Breast epithelium (tissue), 4 donors: Measurements from ENCODE around the gene PEDS1. TPM values are rescaled to one million over a fixed set of nuclear protein-coding genes. Genes with fewer than 3 reads are reported as not detected.
A peak's percentile ranks its signal among the peaks of the same experiment; 100 is the strongest.

Source experiments
- DNase-seq, 2 donors: peaks; one replicate each; pipeline ENCODE4 v3.0.0-alpha.2; 2019; ENCODE audit warnings: low spot score in 2 of 2
- H3K27ac ChIP-seq, 2 donors: fragments of 200-600 bp; sonication (generic) in 1 of 2; one replicate each; pipeline ENCODE4 v1.5.1; 2016 to 2019; ENCODE audit warnings: mild to moderate bottlenecking in 1 of 2
- H3K27me3 ChIP-seq, 2 donors: fragments of 200-600 bp; sonication (generic) in 1 of 2; one replicate each; pipeline versions ENCODE4 v1.5.1 to v1.6.0; 2017 to 2019; ENCODE audit warnings: control low read depth in 1 of 2, mild to moderate bottlenecking in 1 of 2
- H3K36me3 ChIP-seq: fragments of 200-600 bp; one replicate; pipeline ENCODE4 v1.5.1; 2019
- H3K4me1 ChIP-seq, 2 donors: fragments of 200-600 bp; sonication (generic); one replicate each; pipeline ENCODE4 v1.5.1; 2016 to 2019; ENCODE audit warnings: control low read depth in 1 of 2
- H3K4me3 ChIP-seq, 3 donors: fragments of 200-600 bp; sonication (generic); 1 replicate in 2 of 3; 2 replicates in 1 of 3; pipeline ENCODE4 v1.5.1; 2016 to 2019; ENCODE audit warnings: mild to moderate bottlenecking in 3 of 3, moderate library complexity in 2 of 3
- H3K9me3 ChIP-seq, 2 donors: fragments of 200-600 bp; sonication (generic) in 1 of 2; one replicate each; pipeline ENCODE4 v1.5.1; 2016 to 2019; ENCODE audit warnings: control low read depth in 1 of 2
- CTCF ChIP-seq, 3 donors: fragments of 450-650 bp; IDR thresholded peaks; one replicate each; pipeline ENCODE4 v1.5.1; 2016 to 2017; ENCODE audit warnings: antibody characterized with exemption in 3 of 3, mild to moderate bottlenecking in 3 of 3, moderate library complexity in 3 of 3
- POLR2A ChIP-seq: fragments of 450-650 bp; IDR thresholded peaks from one replicate; pipeline ENCODE4 v1.6.1; 2016; ENCODE audit warnings: antibody characterized with exemption, mild to moderate bottlenecking, moderate library complexity
- POLR2AphosphoS5 ChIP-seq, 3 donors: sonication (generic); formaldehyde crosslinking; IDR thresholded peaks; one replicate each; pipeline ENCODE4 v1.6.1; 2017; ENCODE audit warnings: antibody characterized with exemption in 3 of 3
- intact Hi-C: fragments of 100-400 bp; cut with DNase I; formaldehyde crosslinking; loops from one replicate; pipeline ENCODE4 v1.15.1; 2023; ENCODE audit warnings: low total_unique reads
- total RNA-seq, 3 donors: library from RNA; depleted of rRNA; stranded (reverse); fragments of >200 nt; gene quantifications; one replicate each; pipeline ENCODE4 v1.1.0, GENCODE V29; 2016

Gene PEDS1
- total RNA-seq, 3 donors from 2014 or later, result 12.9 to 29.4 (median 18.0) TPM

GRCh38 chr20:50118203-50118602, 35.3 kb downstream of the PEDS1 start:
- no peak for TF ChIP-seq POLR2AphosphoS5 (IDR thresholded peaks at IDR 0.05)
- TF ChIP-seq POLR2A, result no peak
- no peak for TF ChIP-seq CTCF (IDR thresholded peaks at IDR 0.05)

GRCh38 chr20:50116368-50116999, 37.0 kb downstream of the PEDS1 start:
- H3K36me3 ChIP-seq, result no peaks in the 10 kb centered on the region
- peak overlapping the region in 2 of 3 donors; percentile 54 to 66 for H3K4me3 ChIP-seq
- peak overlapping the region; percentile 69 to 74 for H3K27ac ChIP-seq
- no peaks in the 10 kb centered on the region for H3K9me3 ChIP-seq
- DNase-seq, result no peak
- no peaks in the 10 kb centered on the region for H3K27me3 ChIP-seq
- H3K4me1 ChIP-seq, result peaks cover 12 to 19% of the 10 kb centered on the region in 2 donors
- TF ChIP-seq CTCF (IDR thresholded peaks at IDR 0.05), result no peak
- TF ChIP-seq POLR2AphosphoS5 (IDR thresholded peaks at IDR 0.05), result no peak
- intact Hi-C loops, result no loop called here

More at GRCh38 chr20:50118203-50118602, 35.3 kb downstream of the PEDS1 start:
- intact Hi-C loops, result no loop called here
- peaks cover 7 to 12% of the 10 kb centered on the region in 2 donors for H3K4me1 ChIP-seq
- H3K36me3 ChIP-seq, result no peaks in the 10 kb centered on the region
- H3K4me3 ChIP-seq, result no peak overlapping the region
- H3K9me3 ChIP-seq, result no peaks in the 10 kb centered on the region
- no peak overlapping the region for H3K27ac ChIP-seq
- H3K27me3 ChIP-seq, result no peaks in the 10 kb centered on the region
- no peak for DNase-seq

- H3K4me1 ChIP-seq, result peaks cover 17 to 22% of the 10 kb centered on the region in 2 donors
- peak overlapping the region; percentile 69 to 74 for H3K27ac ChIP-seq
- TF ChIP-seq CTCF (IDR thresholded peaks at IDR 0.05) (no peak), POLR2AphosphoS5 (IDR thresholded peaks at IDR 0.05) (peak; percentile 49 to 77 (median 66))
- no peaks in the 10 kb centered on the region for H3K9me3 ChIP-seq
- DNase-seq, result peak; percentile 97
- H3K36me3 ChIP-seq, result no peaks in the 10 kb centered on the region
- H3K27me3 ChIP-seq, result no peaks in the 10 kb centered on the region
- peak overlapping the region; percentile 44 to 66 (median 54) for H3K4me3 ChIP-seq
- intact Hi-C loops, result no loop called here
Measured at GRCh38 chr20:50115591-50116367, 37.7 kb downstream of the PEDS1 start.

GRCh38 chr20:50115041-50115512, 38.4 kb downstream of the PEDS1 start:
- Histone ChIP-seq H3K4me3 (peak overlapping the region; percentile 44 to 66 (median 54)), H3K36me3 (no peaks in the 10 kb centered on the region), H3K4me1 (peaks cover 20 to 28% of the 10 kb centered on the region in 2 donors), H3K27me3 (no peaks in the 10 kb centered on the region), H3K27ac (peak overlapping the region; percentile 69 to 74), H3K9me3 (no peaks in the 10 kb centered on the region)
- TF ChIP-seq POLR2AphosphoS5 (IDR thresholded peaks at IDR 0.05), result no peak
- no peak for TF ChIP-seq POLR2A
- TF ChIP-seq CTCF (IDR thresholded peaks at IDR 0.05), result no peak
- intact Hi-C loops, result no loop called here
- no peak for DNase-seq
